Activated T-cell treated with anti-CD3 and anti-CD28 coated beads for 4 hours (primary cell): ENCODE data around the gene ZCWPW1.
"Not testable (repeated sequence)": the region's sequence is repeated elsewhere in the genome, so short reads cannot be mapped to it uniquely, and the experiment has no call there.

Experiments
- DNase-seq: peaks from one replicate; pipeline ENCODE4 v3.0.0-alpha.2; 2020

Gene ZCWPW1

GRCh38 chr7:100371561-100372171 lies 56.8 kb downstream of the ZCWPW1 start:
- DNase-seq, result no peak

- no peak for DNase-seq
Measured at GRCh38 chr7:100370746-100371145, 57.8 kb downstream of the ZCWPW1 start.

GRCh38 chr7:100370303-100370702 lies 58.2 kb downstream of the ZCWPW1 start:
- no peak for DNase-seq

- no peak for DNase-seq
Measured at GRCh38 chr7:100369105-100369504, 59.4 kb downstream of the ZCWPW1 start.

- DNase-seq, result no peak
Measured at GRCh38 chr7:100367676-100368613, 60.6 kb downstream of the ZCWPW1 start.

GRCh38 chr7:100367251-100367620 lies 61.3 kb downstream of the ZCWPW1 start:
- DNase-seq, result no peak

- no peak for DNase-seq
Measured at GRCh38 chr7:100366411-100367250, 61.9 kb downstream of the ZCWPW1 start.

- not testable (repeated sequence) for DNase-seq
Measured at GRCh38 chr7:100365998-100366367, 62.5 kb downstream of the ZCWPW1 start.

GRCh38 chr7:100364480-100364879 lies 64.0 kb downstream of the ZCWPW1 start:
- DNase-seq, result no peak

- not testable (repeated sequence) for DNase-seq
Measured at GRCh38 chr7:100363797-100364196, 64.7 kb downstream of the ZCWPW1 start.

- no peak for DNase-seq
Measured at GRCh38 chr7:100363098-100363497, 65.4 kb downstream of the ZCWPW1 start.

GRCh38 chr7:100360135-100360854 lies 68.2 kb downstream of the ZCWPW1 start:
- no peak for DNase-seq

- DNase-seq, result no peak
Measured at GRCh38 chr7:100358857-100359212, 69.7 kb downstream of the ZCWPW1 start.

GRCh38 chr7:100358027-100358856 lies 70.3 kb downstream of the ZCWPW1 start, which contains the start of gene PILRB:
Gene PILRB (plus strand): TSS chr7:100358117. CDS start chr7:100358303, 186 bp downstream.
- no peak for DNase-seq

- DNase-seq, result no peak
Measured at GRCh38 chr7:100357131-100357561, 71.4 kb downstream of the ZCWPW1 start.

- DNase-seq, result no peak
Measured at GRCh38 chr7:100356416-100357068, 72.0 kb downstream of the ZCWPW1 start.

- peak; percentile 33 for DNase-seq
Measured at GRCh38 chr7:100353685-100354330, 74.7 kb downstream of the ZCWPW1 start.

- DNase-seq, result no peak
Measured at GRCh38 chr7:100352984-100353684, 75.4 kb downstream of the ZCWPW1 start.

- not testable (repeated sequence) for DNase-seq
Measured at GRCh38 chr7:100352230-100352781, 76.2 kb downstream of the ZCWPW1 start.

- no peak for DNase-seq
Measured at GRCh38 chr7:100351657-100352058, 76.8 kb downstream of the ZCWPW1 start.
